GDM1 (cell line): ENCODE data around the gene MTHFSD.

Source experiments
- DNase-seq: peaks from one replicate; lab custom pipeline; 2025; lab: John Stamatoyannopoulos, UW

MTHFSD gene

DNA sequence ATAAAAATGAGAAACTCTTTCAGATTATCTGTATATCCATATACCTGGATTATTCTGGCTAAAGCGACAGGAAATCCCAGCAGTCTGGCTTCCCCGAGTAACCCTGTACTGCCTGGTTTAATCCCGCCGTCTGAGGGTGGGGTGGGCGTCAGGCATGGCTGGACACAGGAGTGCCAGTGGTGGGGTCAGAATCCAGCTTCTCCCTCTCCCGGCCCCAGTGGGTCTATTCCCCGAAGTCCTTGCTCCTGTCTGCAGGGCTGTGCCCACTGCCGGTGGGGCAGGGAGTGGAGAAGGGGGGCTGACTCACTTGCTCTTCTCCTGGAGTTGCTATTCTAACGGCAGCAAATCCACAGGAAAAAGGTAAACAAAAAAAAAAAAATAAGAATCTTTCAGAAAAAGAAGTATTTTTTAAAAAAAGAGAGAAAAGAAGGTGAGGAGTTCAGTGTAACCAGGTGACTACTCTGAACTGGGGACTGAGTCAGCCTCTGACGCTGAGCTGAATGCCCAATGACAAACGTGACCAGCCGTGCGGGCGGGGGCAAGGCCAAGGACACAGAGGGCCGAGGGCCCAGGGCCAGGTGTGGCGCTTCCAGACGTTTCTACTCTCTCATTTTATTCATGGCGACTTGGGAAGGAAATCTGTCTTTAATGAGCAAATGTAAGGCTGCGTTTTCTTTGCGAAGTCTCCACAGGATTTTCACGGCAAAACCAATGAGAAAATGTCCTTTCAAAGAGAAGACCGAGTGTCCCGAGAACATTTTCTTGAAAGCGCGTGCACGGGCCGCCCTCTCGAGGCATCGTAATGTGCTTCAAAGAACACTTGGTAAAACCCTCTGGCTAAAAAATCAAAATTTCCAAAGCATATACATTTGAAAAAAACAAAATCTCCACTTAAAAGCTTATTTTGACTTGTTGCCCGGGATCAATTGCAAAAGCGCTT is 24.5 kb downstream of the MTHFSD start:
- DNase-seq: no peak

DNA sequence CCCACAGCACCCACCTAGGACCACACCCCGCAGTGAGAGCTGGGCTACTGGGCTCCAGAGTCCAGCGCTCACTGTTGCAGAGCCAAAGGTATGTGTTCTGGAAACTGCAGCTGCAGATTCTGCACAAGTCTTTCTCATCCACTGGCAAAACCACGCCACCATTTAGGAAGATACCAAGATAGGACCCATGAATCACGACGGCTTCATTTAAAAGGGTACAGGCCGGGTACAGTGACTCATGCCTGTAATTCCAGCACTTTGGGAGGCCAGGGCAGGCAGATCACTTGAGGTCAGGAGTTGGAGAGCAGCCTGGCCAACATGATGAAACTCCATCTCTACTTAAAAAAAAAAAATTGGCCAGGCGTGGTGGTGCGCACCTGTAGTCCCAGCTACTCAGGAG is 25.9 kb downstream of the MTHFSD start:
- no peak for DNase-seq

DNA sequence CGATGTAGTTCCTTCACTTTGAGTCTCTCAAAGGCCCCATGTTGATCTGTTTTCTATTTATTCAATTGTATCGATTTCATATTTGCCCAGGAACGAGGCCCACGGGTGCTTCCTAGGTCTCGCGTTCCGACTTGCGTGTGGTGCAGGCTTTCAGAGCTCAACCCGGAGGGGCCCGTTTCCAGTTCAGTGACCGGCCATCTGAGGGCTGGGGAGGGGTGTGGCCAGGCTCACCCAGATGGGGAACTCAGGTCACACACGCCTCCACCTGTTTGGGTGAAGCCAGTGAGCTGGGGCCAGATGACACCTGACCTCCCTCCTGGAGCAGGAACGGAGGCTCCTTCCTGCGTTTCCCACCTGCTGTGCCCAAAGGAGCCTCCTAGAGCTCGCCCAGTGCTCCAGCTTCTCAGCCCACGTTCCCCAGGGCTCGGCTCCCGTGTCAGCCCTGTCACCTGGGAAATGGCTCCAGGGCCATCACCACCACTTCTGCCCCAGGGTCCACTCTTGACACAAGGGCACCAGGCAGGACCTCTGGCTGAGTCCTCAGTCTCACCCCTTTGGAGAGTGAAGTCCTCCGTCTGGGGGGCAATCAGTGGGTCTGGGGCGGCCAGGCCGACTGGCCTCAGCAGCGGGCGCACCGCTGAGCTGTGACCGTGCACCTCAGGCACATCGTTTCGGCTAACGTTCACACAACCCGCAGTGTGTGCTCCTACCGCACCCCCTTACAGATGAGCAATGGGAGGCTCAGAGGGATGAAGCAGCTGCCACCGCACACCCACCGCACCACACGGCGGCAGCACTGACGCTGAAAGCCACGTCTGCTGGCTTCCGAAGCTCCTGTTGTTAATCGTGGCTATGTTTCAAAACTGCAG is 26.7 kb downstream of the MTHFSD start:
- DNase-seq: no peak

DNA sequence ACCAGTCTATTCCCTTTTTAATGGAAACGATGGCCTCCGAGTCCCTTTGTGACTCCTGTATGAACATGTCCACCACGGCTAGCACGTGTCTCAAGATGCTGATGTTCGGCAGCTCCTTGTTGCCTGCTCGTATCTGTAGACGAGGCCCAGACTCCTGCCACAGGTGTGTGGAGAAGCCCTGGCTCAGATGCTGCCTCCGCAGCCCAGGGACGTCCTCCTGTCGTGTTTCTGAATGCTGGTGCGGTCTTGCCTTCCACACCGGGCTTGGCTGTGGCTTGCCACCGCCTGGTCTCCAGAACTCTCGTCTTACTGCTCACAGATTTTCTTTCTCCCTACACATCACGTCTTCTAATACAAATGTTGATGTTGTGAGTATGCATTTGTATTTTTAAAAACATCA is 27.7 kb downstream of the MTHFSD start:
- DNase-seq: no peak

DNA sequence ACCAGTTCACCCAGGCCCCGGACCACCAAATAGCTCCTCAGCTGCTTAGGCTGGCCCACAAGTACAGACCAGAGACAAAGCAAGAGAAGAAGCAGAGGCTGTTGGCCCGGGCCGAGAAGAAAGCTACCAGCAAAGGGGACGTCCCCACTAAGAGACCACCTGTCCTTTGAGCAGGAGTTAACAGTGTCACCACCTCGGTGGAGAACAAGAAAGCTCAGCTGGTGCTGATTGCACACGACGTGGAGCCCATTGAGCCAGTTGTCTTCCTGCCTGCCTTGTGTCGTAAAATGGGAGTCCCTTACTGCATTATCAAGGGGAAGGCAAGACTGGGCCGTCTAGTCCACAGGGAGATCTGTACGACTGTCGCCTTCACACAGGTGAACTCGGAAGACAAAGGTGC is 29.3 kb downstream of the MTHFSD start:
- DNase-seq: no peak

DNA sequence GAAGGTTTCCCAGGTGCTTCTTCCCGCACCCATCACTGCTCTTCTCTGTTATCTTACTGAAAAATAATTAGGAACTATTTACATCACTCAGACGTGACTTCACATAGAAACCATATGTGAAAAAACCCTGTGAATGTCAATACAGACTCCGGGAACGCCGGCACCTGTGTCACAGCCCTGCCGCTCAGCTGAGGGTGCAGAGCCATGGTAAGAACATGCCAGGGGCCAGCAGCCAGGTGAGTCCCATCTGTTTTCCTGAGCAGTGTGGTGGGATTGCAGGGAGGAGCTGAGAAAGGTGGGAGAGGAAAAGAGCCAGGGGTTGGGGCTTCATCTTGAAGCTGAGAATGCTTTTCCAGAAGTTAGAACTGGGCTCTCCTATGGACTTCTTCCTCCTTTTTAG is 31.0 kb downstream of the MTHFSD start:
- no peak for DNase-seq

DNA sequence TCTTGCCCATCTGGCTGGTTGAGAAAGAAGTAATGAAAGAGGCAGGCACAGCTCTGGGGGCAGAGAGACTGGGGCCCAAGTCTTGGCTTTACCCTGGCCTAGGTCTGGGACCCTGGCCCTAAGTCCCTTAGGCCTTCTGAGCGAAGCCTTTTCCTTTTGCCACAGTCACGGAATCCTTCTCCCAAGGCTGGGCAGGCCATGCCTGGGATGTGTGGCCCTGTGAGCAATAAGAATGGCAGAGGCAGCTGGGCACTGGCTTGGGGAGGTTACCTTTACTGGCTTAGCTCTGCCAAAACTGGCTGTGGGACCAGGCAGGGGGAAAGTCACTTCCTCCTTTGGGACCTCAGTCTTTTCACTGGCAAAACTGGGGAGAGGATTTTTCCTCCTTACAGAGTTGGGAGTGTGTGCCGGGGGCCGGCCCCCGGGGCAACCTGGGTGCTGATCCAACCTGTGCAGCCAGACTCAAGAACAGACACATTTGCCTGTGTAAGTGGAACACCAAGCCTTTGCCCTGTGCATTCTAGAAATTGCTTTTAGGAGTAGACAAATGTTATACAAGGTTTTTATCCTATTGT is 31.8 kb downstream of the MTHFSD start:
- DNase-seq: no peak

DNA sequence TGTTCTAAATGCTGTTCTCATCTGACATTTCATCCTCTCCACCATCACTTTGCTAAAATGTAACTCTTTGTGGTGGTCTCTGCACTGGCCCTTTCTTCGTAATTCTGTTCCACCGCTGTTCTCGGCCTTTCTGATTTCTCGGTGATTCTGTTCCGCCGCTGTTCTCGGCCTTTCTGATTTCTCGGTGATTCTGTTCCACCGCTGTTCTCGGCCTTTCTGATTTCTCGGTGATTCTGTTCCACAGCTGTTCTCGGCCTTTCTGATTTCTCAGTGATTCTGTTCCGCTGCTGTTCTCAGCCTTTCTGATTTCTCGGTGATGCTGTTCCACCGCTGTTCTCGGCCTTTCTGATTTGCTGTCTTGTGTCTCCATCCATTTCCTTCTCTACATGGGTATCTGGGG is 32.4 kb downstream of the MTHFSD start:
- no peak for DNase-seq

DNA sequence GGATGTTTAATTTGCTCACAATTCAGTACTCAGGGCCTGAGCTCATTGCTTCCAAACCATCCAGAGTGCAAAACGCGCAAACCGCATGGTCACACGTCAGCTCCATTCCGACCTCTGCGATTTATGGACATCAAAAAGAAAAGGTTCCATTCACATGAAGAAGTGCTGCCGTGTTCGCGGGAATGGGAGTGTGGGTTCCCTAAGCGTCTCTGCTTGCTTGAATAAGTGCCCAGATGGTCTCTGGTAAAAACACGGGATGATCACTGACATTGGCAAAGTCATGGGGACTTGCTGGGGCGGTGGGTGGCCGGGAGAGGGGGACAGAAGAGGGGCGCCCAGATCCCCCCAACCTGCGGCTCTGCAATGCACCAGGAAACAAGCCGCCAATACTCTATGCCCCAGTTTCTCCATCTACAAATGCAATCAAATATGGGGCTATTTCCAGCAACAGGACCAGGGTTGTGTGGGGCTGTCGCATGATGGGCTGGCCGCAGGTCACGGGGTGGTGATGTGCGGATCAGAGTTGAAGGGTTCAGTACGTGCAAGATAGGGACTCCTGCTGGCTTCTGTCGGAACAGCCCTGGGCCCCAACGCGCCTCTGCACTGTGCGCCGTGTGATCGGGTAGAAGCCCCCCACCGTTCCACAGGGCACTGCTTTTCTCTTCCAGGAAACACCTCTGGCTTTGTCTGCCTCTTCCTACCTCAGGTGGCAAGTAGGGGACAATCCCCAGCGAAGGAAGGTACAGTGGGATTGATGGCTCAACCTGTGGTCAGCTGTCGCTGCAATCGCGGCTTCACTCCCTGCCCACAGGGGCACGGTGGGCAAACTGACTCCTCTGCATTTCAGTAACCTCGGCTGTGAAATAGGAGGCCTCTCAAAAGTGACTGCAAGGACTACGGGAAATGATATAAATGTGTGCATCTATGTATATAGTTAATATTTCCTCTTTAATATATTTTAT is 33.5 kb downstream of the MTHFSD start:
- no peak for DNase-seq

DNA sequence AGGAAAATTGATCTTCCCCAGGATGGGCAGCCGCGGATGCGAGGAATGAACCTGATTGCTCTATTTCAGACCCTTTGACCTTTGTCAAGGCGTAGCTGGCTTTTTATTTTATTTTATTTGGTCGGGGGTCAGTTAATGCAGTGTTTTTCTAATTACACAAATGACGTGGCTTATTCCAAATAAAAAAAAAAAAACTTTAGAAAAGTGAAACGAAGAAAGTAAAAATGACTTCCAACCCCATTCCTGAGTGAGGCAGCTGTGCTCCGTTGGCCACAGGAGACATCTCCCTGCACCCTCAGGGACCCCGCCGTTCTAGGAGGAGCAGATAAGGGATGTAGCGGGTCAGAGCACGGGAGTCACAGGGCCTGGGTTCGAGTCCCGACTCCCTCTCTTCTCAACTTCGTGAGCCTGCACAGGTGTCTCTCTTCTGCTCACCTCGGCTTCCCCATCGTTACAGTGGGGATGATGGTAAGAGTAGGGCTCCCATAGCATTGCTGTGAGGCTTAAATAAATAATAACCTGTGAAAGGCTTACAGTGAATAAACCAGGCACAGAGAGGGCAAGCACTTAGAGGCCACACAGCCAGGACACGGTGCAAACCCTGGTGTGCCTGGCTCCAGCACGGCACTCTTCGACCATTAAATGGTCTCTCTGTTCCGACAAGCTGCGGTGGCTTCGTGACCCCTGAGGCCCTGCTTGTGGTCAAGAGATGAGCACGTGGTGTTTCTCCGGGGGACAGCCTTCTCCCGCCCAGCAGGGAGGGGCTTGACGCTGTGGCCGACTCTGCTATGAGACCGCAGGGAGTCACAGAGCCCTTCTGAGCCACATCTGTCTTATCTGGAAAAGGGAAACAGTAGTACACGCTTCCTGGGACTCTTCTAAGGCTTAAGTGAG is 34.5 kb downstream of the MTHFSD start:
- DNase-seq: no peak

DNA sequence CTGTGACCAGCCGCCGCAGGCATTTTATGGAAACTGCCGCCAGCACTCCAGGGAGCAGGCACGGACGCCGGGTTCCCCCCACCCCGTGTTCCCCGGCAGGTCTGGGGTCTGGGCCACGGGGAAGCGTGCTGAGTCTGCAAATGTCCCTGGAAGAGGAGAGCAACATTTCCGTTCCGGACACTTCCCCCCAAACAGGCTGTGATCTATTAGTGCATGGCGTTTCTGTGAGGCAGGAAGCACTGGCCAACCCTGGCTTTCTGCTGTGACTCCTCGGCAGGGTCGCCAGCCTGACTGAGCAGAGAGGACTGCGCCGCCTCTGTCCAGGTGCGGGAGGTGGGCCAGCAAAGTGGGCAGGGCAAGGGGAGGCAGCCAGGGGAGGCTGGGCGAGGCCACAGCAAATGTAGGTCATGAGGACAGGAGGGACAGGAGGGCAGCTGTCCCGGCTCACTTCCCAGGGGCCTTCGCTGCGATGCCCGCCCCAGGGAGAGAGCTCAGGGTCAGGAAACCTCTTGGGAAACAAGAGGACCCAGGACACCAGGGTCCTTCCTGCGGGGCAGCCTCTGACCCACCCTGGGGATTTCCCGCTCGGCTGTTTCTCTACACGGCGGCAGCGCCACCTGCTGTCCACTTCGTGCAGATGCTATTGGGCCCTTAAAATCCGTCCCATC is 35.3 kb downstream of the MTHFSD start:
- DNase-seq: no peak

DNA sequence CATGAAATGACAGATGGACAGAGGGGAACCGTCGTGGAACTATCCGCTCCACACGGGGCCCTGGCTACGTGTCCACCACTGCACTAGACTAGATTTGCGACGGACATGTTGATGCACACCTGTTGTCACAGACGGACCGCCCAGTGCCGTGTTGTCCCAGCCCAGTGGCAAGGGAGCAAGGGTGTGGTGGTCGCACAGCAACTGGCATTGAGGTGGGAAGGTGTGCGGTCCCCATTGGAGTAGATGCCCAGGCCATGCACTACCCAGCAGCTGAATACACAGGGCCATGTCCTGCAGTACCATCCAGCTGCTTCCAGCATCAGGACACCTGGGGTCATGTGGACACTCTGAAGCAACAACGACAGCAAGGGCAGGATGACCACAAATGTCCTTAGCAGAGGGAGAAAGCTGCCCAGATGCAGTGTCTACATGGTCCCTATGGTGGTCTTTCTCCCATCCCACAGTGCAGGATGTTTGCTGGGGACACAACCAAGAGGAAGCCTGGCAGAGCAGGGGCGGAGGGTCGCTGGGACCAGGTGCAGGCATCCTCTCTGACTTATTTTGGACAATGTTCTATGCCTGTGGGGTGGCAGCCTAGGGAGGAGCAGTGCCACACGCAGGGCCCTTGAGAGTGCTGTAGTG is 35.9 kb downstream of the MTHFSD start:
- DNase-seq: no peak

DNA sequence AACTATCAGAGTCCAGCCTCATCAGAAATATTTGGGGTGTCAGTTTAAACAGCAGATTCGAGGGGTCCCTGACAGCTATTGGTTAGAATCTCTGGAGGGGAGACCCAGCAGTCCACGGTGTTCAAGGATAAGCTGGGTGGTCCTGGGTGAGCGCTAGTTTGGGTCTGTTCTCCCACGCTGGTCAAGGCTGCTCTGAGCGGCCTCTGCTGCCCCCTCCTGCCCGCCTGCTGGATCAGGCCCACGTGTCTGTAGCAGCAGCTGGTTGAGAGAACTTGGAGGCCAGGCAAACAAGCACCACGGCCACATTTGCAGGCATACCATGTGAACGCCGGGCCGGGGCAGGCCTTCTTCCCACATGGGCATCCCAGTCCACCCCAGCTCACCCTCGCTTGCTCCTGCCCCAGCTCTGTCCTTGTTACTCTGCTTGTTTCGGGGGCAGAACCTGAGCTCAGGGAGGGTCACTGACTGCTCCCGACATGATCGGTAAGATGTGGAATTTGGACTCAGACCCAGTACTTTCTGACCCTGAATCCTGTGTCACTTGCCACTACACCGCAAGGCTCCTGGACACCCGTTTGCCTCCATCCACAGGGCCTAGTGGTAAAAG is 37.3 kb downstream of the MTHFSD start:
- no peak for DNase-seq

DNA sequence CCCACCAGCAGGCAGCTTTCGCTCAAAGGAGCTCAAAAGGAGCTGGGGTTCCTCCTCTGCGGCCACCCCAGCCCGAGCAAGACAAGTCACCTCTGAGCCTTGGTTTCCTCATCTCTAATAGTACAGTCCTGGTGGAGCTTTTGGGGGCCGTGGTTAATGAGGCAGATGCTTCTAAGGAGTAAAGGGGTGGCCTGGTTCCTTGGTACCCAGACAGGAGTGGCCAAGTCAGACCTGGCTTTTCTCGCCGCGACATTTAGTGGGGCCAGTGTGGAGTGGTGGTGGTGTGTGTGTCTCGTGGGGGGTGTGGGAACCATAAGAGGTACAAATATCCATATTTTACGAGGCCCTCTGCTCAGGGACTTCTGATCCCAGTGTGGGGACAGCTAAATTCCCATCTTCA is 38.0 kb downstream of the MTHFSD start:
- no peak for DNase-seq

DNA sequence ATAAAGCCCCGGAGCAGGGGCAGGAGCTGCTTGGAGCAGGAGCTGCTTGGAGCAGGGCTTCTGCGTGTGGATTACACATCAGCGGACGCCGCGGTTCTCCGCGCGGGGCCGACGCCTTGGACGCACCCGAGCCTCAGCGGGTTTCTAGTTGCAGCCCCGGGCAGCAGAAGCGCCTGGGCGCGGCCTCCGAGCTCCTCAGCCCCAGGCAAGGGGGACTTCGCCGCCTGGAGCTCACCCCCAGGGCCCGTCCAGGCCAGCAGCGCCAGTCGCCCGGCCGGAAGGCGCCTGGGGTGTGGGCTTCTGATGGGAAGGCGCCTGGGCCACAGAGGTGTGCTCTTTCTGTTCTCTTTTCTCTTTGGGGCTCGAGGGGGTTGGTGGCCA is 38.4 kb downstream of the MTHFSD start:
- no peak for DNase-seq

DNA sequence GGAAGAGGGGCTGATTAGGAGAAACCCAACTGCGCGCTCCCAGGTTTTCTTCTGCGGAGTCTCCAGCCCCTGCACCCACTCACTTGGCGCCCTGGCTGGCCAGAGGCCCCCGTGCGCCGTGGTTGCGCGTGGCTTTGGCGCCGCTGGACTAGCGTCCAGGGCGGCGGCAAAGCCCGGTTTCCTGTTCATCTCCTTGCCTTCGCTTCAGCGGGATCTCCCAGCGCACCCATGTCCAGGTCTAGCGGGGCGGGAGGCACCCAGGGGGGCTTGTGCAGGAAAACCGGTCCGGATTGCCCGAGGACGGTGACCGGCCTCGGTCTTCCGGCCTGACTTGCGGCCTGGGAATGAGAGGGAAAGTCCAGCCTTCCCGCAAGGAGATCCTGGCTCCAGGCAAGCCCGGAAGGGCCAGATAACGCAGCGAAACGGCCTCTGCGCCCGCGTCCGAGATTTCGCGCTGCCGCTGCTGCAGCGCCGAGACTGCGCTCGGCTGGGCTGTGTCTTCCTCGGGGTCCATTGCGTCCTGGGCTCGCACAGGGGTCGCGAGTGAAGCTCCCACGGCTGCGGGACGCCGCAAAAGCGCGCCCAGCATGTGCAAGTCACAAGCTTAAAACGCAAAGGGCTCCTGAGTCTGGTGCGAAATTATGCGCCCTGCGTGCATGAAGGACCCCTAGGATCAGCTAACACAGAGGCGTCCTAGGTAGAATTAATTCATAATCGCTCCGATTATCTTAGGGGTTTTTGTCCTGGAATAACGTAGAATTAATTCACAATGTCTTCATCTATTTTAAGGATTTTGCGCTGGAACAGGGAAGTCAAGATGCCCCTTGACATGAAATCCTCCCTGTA is 39.0 kb downstream of the MTHFSD start:
- no peak for DNase-seq

DNA sequence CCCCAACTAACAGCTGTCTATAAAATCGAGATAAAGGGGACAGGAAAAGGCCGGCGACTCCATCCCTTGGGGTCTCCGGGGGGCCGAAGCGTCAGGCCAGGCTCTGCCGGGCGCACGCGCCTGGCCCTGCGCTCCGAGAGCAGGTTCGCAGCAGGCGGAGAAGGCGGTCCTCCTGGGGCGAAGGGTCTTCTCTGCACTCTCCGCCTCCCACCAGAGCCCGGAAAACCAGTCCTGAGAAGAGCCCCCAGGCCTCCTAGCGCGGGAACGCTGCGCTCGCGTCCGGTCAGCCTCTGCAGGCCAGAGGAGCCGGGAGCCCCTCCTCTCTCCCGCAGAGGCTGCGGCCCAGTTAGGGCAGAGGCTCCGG is 39.6 kb downstream of the MTHFSD start:
- DNase-seq: no peak
